Fibroblast of gingiva (primary cell): ENCODE measurements around the gene ABCF1.

ENCODE experiments used
- DNase-seq: peaks from one replicate; pipeline ENCODE4 v3.0.0-alpha.2; 2011; ENCODE audit warnings: low read depth

ABCF1 gene

GRCh38 chr6:30626484-30627366 is 55.5 kb downstream of the ABCF1 start, which contains the start of gene ATAT1:
Gene ATAT1 (plus strand): TSS chr6:30626874.
- peak; percentile 68 for DNase-seq

DNA sequence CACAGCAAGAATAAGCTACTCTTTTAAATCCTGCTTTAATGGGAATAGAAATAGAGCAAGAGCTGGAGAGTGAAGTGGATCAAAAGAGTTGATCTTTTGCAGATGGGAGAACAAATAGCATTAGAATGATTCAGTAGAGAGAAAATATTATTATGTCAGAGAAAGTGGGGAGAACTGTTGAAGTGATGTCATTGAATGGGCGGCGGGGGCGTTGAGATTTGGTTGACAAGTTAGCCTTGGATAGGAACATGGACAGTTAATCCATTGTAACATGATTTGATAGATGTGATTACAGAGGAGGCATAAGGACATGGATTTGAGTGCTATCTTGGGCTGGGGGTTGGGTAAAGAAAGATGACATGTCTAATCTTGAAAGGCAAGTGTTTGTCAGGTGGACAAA is 64.6 kb downstream of the ABCF1 start:
- no peak for DNase-seq

DNA sequence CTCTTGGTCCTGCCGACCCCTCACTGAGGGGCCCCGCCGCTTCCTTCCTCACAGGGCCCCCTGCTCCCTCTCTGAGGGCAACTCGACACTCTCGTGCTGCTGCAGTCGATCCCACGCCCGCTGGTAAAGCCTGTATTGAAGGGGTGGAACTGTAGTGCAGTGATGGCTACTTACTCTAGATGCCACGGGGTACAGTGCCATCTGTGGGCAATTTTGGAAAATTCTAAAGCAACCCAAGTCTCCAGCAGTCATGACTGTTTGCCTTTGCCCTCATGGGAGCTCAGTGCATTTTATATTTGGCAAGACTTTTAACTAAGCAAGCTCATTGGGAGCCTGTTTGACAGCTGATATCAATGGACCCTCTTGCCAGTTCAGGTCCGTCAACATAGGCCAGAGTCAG is 69.2 kb downstream of the ABCF1 start:
- DNase-seq: no peak

GRCh38 chr6:30641048-30641447 is 69.8 kb downstream of the ABCF1 start:
- no peak for DNase-seq
